ENCODE results near the gene REM2.

REM2 gene

DNA sequence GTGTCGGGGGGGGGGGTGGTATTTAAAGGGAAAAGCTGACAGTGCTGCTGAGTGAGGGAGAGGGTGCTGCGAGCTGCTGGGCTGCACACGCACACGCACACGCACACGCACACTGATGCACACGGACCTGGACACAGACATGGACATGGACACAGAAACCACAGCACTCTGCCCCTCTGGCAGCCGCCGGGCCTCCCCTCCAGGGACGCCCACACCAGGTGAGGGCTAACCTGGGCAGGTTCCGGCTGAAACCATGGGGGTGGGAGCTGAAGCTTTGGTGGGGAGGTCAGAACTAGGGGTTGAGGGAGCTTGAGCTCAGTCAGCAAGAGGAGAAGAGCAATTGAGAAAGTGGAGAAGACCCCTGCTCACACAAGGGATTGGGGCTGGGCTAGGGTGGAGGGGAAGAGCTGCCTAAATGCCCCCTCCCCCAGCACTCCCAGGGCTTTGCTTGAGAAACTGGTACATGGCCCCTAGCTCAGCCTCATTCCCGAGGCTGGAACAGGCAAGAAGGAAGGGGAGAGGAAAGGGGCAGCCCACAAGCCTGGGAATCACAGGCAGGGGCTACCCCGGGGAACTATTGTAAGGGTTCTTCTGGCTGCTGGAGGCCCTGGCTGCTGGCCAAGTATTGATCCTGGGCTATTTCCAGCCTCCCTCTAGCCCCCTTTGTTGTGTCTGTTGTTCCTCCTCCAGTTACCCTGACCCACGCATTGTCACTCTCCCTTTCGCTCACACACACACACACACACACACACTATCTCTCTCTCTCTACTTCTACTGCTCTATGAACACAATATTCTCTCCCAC lies at the start of gene REM2:
REM2 (plus strand) TSS at position 50 of the 804 bp plus-strand sequence; CDS start at position 116, 66 bp downstream.
- no peak within 1 kb of the TSS for H3K27ac ChIP-seq
- TF ChIP-seq ZFX (IDR thresholded peaks at IDR 0.05) (no peak), CTCF (conservative IDR thresholded peaks at IDR 0.05) (no peak)

DNA sequence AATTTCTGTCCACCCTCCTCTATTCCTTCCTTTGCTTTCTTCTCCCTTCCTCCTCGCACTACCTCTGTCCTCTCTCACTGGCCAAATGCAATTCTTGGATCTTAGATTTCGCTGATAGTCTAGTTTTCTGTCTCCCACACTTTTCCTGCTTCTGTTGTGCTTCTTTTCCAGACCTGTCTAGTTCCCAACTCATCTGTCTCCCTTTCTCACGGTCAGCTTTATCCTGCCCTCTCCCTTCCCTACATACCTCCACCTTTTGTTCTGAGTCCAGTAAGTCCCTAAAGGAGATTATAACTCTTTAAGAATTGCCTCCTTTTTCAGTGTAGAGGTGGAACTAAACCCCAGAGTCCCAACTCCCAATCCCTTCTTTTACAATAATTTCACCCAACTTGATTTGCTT lies 47.5 kb upstream of the REM2 start:
- TF ChIP-seq CTCF (conservative IDR thresholded peaks at IDR 0.05) (no peak), ZFX (IDR thresholded peaks at IDR 0.05) (no peak)
- H3K27ac ChIP-seq: no peak overlapping the region

- H3K27ac ChIP-seq: no peak within 1 kb of the TSS; the same call in 1 of the 2 replicates
- TF ChIP-seq CTCF (conservative IDR thresholded peaks at IDR 0.05) (no peak), ZFX (IDR thresholded peaks at IDR 0.05) (no peak)
Measured at GRCh38 chr14:22836301-22837113, 46.5 kb upstream of the REM2 start, which contains the start of gene MMP14. MMP14 (plus strand) TSS chr14:22836585; CDS start chr14:22836818, 233 bp downstream.

GRCh38 chr14:22837114-22837749 lies 45.8 kb upstream of the REM2 start:
- no peak overlapping the region; the same call in 1 of the 2 replicates for H3K27ac ChIP-seq
- TF ChIP-seq ZFX (IDR thresholded peaks at IDR 0.05) (no peak), CTCF (conservative IDR thresholded peaks at IDR 0.05) (no peak)

- no peak overlapping the region for H3K27ac ChIP-seq
- no peak for TF ChIP-seq CTCF (conservative IDR thresholded peaks at IDR 0.05)
- TF ChIP-seq ZFX (IDR thresholded peaks at IDR 0.05): no peak
Measured at GRCh38 chr14:22837750-22838538, 45.1 kb upstream of the REM2 start.

GRCh38 chr14:22838631-22839041 lies 44.4 kb upstream of the REM2 start:
- no peak overlapping the region for H3K27ac ChIP-seq
- no peak for TF ChIP-seq CTCF (conservative IDR thresholded peaks at IDR 0.05)
- no peak for TF ChIP-seq ZFX (IDR thresholded peaks at IDR 0.05)

All from C4-2B (cell line).